WTC11 (cell line): ENCODE results near the gene VAMP1.

ENCODE experiments used
- ESRRA ChIP-seq: sonication (generic); formaldehyde crosslinking; IDR thresholded peaks from 2 replicates; pipeline ENCODE4 v1.8.1; 2022; ENCODE audit warnings: mild to moderate bottlenecking, missing genetic modification reagents, borderline replicate concordance
- TF ChIP-seq, protein P1 (sequence below): sonication (generic); formaldehyde crosslinking; IDR thresholded peaks from 2 replicates; pipeline ENCODE4 v1.8.0; 2022; ENCODE audit warnings: mild to moderate bottlenecking, missing genetic modification reagents
- TF ChIP-seq, protein P2 (sequence below): fragments of 200-600 bp; IDR thresholded peaks from 2 replicates; pipeline ENCODE4 v1.8.0; 2022; ENCODE audit warnings: antibody characterized with exemption

DNA sequence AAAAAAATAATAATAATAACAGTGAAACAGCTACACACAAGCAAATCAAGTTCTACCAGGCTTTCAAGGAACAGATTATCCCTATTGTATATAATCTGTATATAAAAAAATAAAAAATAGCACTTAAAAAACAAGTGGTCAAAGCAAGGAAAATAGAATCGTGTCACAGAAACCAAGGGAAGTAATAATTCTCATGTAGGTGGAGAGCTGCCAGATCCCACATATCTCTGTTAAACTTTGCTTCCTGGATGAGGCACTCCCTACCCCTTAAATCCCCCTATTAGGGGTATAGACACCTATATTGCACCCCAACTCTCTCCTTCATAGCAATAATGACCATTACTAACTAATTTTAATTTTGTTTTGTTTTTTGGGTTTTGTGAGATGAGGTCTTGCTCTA lies 30.1 kb downstream of the VAMP1 start:
- no peak for TF ChIP-seq ESRRA (CRISPR knock-in tag)
- TF ChIP-seq, protein P1, sequence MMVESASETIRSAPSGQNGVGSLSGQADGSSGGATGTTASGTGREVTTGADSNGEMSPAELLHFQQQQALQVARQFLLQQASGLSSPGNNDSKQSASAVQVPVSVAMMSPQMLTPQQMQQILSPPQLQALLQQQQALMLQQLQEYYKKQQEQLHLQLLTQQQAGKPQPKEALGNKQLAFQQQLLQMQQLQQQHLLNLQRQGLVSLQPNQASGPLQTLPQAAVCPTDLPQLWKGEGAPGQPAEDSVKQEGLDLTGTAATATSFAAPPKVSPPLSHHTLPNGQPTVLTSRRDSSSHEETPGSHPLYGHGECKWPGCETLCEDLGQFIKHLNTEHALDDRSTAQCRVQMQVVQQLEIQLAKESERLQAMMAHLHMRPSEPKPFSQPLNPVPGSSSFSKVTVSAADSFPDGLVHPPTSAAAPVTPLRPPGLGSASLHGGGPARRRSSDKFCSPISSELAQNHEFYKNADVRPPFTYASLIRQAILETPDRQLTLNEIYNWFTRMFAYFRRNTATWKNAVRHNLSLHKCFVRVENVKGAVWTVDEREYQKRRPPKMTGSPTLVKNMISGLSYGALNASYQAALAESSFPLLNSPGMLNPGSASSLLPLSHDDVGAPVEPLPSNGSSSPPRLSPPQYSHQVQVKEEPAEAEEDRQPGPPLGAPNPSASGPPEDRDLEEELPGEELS = no peak
- TF ChIP-seq, protein P2, sequence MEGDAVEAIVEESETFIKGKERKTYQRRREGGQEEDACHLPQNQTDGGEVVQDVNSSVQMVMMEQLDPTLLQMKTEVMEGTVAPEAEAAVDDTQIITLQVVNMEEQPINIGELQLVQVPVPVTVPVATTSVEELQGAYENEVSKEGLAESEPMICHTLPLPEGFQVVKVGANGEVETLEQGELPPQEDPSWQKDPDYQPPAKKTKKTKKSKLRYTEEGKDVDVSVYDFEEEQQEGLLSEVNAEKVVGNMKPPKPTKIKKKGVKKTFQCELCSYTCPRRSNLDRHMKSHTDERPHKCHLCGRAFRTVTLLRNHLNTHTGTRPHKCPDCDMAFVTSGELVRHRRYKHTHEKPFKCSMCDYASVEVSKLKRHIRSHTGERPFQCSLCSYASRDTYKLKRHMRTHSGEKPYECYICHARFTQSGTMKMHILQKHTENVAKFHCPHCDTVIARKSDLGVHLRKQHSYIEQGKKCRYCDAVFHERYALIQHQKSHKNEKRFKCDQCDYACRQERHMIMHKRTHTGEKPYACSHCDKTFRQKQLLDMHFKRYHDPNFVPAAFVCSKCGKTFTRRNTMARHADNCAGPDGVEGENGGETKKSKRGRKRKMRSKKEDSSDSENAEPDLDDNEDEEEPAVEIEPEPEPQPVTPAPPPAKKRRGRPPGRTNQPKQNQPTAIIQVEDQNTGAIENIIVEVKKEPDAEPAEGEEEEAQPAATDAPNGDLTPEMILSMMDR = no peak
